Neural progenitor cell (in vitro differentiated cells): ENCODE data around the gene TMEM219.

Source experiments
- EZH2 ChIP-seq: fragments of 200-600 bp; sonication (generic); IDR thresholded peaks from 2 replicates; pipeline ENCODE4 v1.6.1; 2017; ENCODE audit warnings: antibody characterized with exemption, mild to moderate bottlenecking, moderate library complexity
- TF ChIP-seq, protein P1 (sequence below): fragments of 200-600 bp; sonication (generic); IDR thresholded peaks from 2 replicates; pipeline ENCODE4 v1.5.1; 2017; ENCODE audit warnings: antibody characterized with exemption, mild to moderate bottlenecking

DNA sequence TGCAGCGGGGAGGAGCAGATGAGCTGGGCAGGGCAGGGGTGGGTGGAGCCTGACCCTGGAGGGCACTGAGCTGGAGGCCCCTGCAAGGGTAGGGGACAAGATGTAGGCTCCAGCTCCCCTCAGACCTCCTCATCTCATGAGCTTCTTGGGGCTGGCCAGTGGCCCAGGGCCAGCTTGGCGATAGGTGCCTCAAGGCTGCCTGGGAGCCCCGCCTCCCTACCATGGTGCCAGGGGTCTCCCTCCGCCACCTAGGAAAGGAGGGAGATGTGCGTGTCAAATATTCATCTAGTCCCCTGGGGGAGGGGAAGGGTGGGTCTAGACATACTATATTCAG, 29.7 kb downstream of the TMEM219 start:
- TF ChIP-seq, protein P1, sequence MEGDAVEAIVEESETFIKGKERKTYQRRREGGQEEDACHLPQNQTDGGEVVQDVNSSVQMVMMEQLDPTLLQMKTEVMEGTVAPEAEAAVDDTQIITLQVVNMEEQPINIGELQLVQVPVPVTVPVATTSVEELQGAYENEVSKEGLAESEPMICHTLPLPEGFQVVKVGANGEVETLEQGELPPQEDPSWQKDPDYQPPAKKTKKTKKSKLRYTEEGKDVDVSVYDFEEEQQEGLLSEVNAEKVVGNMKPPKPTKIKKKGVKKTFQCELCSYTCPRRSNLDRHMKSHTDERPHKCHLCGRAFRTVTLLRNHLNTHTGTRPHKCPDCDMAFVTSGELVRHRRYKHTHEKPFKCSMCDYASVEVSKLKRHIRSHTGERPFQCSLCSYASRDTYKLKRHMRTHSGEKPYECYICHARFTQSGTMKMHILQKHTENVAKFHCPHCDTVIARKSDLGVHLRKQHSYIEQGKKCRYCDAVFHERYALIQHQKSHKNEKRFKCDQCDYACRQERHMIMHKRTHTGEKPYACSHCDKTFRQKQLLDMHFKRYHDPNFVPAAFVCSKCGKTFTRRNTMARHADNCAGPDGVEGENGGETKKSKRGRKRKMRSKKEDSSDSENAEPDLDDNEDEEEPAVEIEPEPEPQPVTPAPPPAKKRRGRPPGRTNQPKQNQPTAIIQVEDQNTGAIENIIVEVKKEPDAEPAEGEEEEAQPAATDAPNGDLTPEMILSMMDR: no peak
- no peak for TF ChIP-seq EZH2
